22Rv1 (cell line): Measurements from ENCODE around the gene PODXL.

Source experiments
- H3K27ac ChIP-seq: fragments of 450-650 bp; 2 replicates; pipeline ENCODE4 v1.5.1; 2017
- CTCF ChIP-seq: fragments of 450-650 bp; IDR thresholded peaks from 2 replicates; pipeline ENCODE4 v1.5.1; 2017; ENCODE audit warnings: mild to moderate bottlenecking
- ZFX ChIP-seq: fragments of 450-650 bp; IDR thresholded peaks from 2 replicates; pipeline ENCODE4 v1.6.1; 2017; ENCODE audit warnings: antibody characterized with exemption, borderline replicate concordance

The PODXL gene

GRCh38 chr7:131564640-131565039, 8.2 kb upstream of the PODXL start:
- TF ChIP-seq ZFX (no peak), CTCF (no peak)

GRCh38 chr7:131563918-131564317, 7.5 kb upstream of the PODXL start:
- TF ChIP-seq CTCF (no peak), ZFX (no peak)
- no peak overlapping the region for H3K27ac ChIP-seq

More at GRCh38 chr7:131564640-131565039, 8.2 kb upstream of the PODXL start:
- no peak overlapping the region for H3K27ac ChIP-seq

GRCh38 chr7:131562941-131563340, 6.5 kb upstream of the PODXL start:
- H3K27ac ChIP-seq, result no peak overlapping the region
- TF ChIP-seq CTCF, result no peak
- no peak for TF ChIP-seq ZFX

- H3K27ac ChIP-seq, result no peak overlapping the region
- TF ChIP-seq ZFX (no peak), CTCF (no peak)
Measured at GRCh38 chr7:131560061-131560460, 3.6 kb upstream of the PODXL start.

DNA sequence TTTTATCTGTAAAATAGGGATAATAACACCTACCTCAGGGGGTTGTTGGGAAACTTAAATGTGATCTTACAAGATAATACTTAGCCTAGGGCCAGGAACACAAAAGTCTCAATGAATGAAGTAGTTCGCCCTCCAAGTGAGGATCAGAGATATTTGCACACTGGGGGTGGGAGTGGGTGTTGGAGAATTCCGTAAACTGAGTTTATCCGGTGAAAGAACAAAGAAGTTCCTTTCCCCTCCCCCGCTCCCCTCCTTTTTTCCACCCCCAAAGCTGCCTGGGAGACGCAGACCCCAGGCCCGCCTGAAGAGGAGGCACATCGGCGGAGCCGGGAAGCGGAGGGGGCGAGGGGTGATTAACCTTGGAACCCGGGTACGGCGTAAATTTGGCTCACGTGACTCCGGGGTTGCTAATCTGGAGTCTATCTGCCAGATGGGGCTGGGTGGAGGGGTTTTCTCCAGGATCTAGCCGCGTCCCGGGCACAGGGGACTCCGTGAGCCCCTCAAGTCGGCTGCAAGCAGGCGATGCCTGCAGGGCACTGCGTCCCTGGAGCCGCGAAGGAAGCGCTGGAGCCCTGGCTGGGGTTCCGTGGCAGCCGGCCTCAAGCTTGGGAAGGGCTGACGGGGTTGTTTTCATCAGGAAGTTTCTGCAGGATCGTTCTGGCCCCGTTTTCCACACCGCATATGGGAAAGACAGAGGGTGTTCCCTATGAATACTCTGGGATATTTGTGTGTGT, 1.4 kb upstream of the PODXL start:
- H3K27ac ChIP-seq, result no peak overlapping the region

GRCh38 chr7:131556909-131557651, 652 bp upstream of the PODXL start:
- peak overlapping the region; percentile 49; the same call in 1 of the 2 replicates for H3K27ac ChIP-seq
- no peak for TF ChIP-seq CTCF
- no peak for TF ChIP-seq ZFX

More for the DNA sequence above, 1.4 kb upstream of the PODXL start:
- TF ChIP-seq CTCF (no peak), ZFX (no peak)

DNA sequence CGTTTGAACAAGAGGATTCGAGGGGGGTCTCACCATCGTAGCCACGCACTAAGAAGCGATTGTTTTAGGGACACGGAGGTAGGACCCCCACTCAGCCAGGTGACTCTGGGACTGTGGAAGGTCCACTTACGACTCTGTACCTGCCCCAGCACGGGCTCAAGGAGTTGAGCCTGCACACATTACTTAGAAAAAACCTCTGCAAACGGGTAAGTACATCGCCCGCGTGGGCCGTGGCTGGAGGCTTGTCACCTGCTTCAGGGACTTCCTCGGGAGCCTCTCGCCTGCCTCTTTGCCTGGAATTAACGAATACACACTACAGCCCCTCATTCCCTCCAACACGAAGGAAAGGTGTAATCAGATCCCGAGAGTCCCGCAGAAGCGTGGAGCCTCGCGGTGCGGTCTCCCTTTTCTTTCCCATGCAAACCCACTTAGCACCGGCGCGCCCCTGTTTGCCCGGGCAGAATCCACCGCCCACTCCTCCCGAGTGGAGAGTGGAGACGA, 826 bp downstream of the PODXL start:
- TF ChIP-seq ZFX (no peak), CTCF (no peak)
- peak overlapping the region; percentile 49; the same call in 1 of the 2 replicates for H3K27ac ChIP-seq
